H1 (cell line): ENCODE measurements around the gene PARP15. TPM values are rescaled to one million over a fixed set of nuclear protein-coding genes. Genes with fewer than 3 reads are reported as not detected.

Source experiments
- ASH2L ChIP-seq: fragments of 200-600, 300-600 bp; sonication (generic); IDR thresholded peaks from one replicate; pipeline ENCODE4 v1.7.1; 2017; ENCODE audit warnings: low read length
- CTCF ChIP-seq, 3 experiments: IDR thresholded peaks; 1 replicate in 2 of 3; 2 replicates in 1 of 3; pipeline versions ENCODE4 v1.5.1 to v1.6.1; 2011; ENCODE audit warnings: low read length in 3 of 3, mild to moderate bottlenecking in 3 of 3, inconsistent platforms in 2 of 3, low read depth in 1 of 3, moderate library complexity in 1 of 3; ENCODE audit not compliant: insufficient read depth in 1 of 3; ENCODE audit errors: control extremely low read depth in 1 of 3
- GTF2F1 ChIP-seq: IDR thresholded peaks from 2 replicates; pipeline ENCODE4 v1.6.1; 2012; ENCODE audit warnings: low read depth, low read length, improper control_type of control experiment, borderline replicate concordance
- PHF8 ChIP-seq: fragments of 200-600 bp; sonication (generic); conservative IDR thresholded peaks from 2 replicates; pipeline ENCODE4 v1.7.1; 2012; ENCODE audit warnings: low read depth, mild to moderate bottlenecking, inconsistent platforms, low read length, moderate library complexity
- POLR2AphosphoS5 ChIP-seq: IDR thresholded peaks from 2 replicates; pipeline ENCODE4 v1.6.1; 2011; ENCODE audit warnings: low read depth, low read length
- RAD21 ChIP-seq, 2 experiments: IDR thresholded peaks in 1 of 2; conservative IDR thresholded peaks in 1 of 2; 2 replicates each; pipeline ENCODE4 v1.6.1; 2011; ENCODE audit warnings: low read depth in 2 of 2, low read length in 2 of 2, improper control_type of control experiment in 1 of 2, inconsistent platforms in 1 of 2, mild to moderate bottlenecking in 1 of 2, moderate library complexity in 1 of 2
- RFX5 ChIP-seq: IDR thresholded peaks from 2 replicates; pipeline ENCODE4 v1.6.1; 2011; ENCODE audit warnings: low read depth, low read length, improper control_type of control experiment, borderline replicate concordance
- SIN3A ChIP-seq, 2 experiments: IDR thresholded peaks in 1 of 2; conservative IDR thresholded peaks in 1 of 2; 2 replicates each; pipeline ENCODE4 v1.6.1; 2011 to 2012; ENCODE audit warnings: low read length in 2 of 2, improper control_type of control experiment in 1 of 2, low read depth in 1 of 2, mild to moderate bottlenecking in 1 of 2
- SIRT6 ChIP-seq: IDR thresholded peaks from one replicate; pipeline ENCODE4 v1.7.1; 2012; ENCODE audit warnings: low read length, inconsistent platforms
- SIX5 ChIP-seq: IDR thresholded peaks from 2 replicates; pipeline ENCODE4 v1.6.1; 2011; ENCODE audit warnings: mild to moderate bottlenecking, low read depth, low read length
- SP4 ChIP-seq: IDR thresholded peaks from 2 replicates; pipeline ENCODE4 v1.6.1; 2012; ENCODE audit warnings: low read length, inconsistent platforms
- SRF ChIP-seq: IDR thresholded peaks from 2 replicates; pipeline ENCODE4 v1.6.1; 2011; ENCODE audit warnings: mild to moderate bottlenecking, low read depth, low read length, moderate library complexity
- TAF1 ChIP-seq: IDR thresholded peaks from 2 replicates; pipeline ENCODE4 v1.6.1; 2011; ENCODE audit warnings: mild to moderate bottlenecking, low read depth, low read length
- YY1 ChIP-seq: IDR thresholded peaks from 2 replicates; pipeline ENCODE4 v1.6.1; 2011; ENCODE audit warnings: low read depth, mild to moderate bottlenecking, low read length
- polyA plus RNA-seq, 7 experiments: library from polyadenylated mRNA; depleted of rRNA in 3 of 7; stranded (reverse) in 5 of 7; unstranded in 2 of 7; fragments of >200 nt in 5 of 7; fragments of 200-250 nt in 2 of 7; gene quantifications; 1 replicate in 5 of 7; 2 replicates in 1 of 7; 4 replicates in 1 of 7; pipeline versions ENCODE4 v1.2.1 to v1.2.3, GENCODE V29; 2011 to 2013; ENCODE audit warnings: missing spikeins in 2 of 7, mixed read lengths in 2 of 7
- total RNA-seq: library from RNA; stranded (reverse); fragmentation: NEBNext Ultra II Directional; extraction: Animal tissue kit (Norgen Biotek cat#: 25700); gene quantifications from 2 replicates; pipeline ENCODE4 v1.2.1, GENCODE V29; 2021

PARP15 gene
- total and polyA plus RNA-seq, 2 of the 8 experiments (the other 6 are each of a cell fraction or from before 2014, with no cell fraction given) = 0.37 to 0.45 TPM

DNA sequence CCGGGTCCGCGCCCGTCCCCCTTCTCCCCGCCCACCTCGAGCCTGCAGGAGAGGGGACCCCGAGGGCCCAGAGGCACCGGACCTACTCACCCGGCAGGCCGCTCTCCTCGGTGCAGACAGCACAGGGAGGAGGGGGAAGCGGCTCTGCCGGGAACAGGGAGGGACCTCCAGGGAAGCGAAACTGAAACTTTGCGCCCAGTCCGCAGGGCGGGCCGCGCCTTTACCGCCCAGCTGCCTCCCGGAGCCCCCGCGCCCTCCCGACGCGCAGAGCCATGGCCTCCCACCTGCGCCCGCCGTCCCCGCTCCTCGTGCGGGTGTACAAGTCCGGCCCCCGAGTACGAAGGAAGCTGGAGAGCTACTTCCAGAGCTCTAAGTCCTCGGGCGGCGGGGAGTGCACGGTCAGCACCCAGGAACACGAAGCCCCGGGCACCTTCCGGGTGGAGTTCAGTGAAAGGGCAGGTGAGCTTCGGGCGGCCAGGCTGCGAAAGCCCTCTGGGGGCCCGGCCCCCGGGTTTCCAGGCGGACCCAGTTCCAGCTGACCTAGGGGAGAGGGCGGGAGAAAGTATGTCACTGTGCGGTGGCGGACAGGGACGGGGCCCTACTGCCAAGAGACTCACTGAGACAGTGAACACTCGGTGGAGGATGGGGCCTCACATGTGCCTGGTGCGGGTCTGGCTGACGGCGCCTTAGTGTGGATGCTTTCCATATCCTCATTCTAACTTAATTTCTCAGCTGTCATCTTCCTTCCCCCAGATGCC lies 13.1 kb upstream of the PARP15 start, which contains the start of the genes DTX3L and PARP9 (continued):
- TF ChIP-seq CTCF (IDR thresholded peaks at IDR 0.05; ENCODE audit: control extremely low read depth in 1 of 3, insufficient read depth in 1 of 3, low read depth in 1 of 3, low read length in 3 of 3) (no peak), SIN3A (conservative IDR thresholded peaks at IDR 0.05 in 1 of 2, IDR thresholded peaks at IDR 0.05 in 1 of 2; ENCODE audit: low read depth in 1 of 2, low read length in 2 of 2) (0 out of 4 replicates have a peak, but pooled peaks of 1 of the 2 experiments have one; percentile 34), POLR2AphosphoS5 (peak; percentile 56; the same call in 1 of the 2 replicates), PHF8 (peak; percentile 61), TAF1 (peak; percentile 48), SIX5 (no peak), ASH2L (peak; percentile 99), SIRT6 (no peak), RAD21 (IDR thresholded peaks at IDR 0.05 in 1 of 2, conservative IDR thresholded peaks at IDR 0.05 in 1 of 2; ENCODE audit: low read depth in 2 of 2, low read length in 2 of 2) (0 out of 4 replicates have a peak, but pooled peaks of 1 of the 2 experiments have one; percentile 3), RFX5 (no peak), SP4 (no peak), YY1 (no peak), GTF2F1 (no peak), SRF (no peak)
